Measurements from ENCODE around the gene POLD1.

Gene POLD1

DNA sequence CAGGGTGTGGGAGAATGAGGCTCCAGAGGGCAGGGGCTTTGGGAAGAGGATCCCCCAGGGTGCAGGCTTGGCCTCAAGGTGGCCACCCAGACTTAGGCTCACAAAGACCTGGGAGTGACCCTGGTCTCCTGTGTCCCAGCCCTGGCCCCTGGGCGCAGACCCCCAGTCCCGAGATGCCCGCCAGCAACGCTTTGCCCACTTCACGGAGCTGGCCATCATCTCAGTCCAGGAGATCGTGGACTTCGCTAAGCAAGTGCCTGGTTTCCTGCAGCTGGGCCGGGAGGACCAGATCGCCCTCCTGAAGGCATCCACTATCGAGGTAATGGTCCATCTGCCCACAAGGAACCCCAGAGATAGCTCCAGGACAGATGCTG lies 5.3 kb upstream of the POLD1 start:
- Histone ChIP-seq H3K14ac (ENCODE audit: low read length) (no peak overlapping the region), H2BK5ac (ENCODE audit: low read depth, low read length, poor library complexity) (no peak overlapping the region), H3K27ac (ENCODE audit: low read depth, low read length) (no peak overlapping the region), H2AK5ac (ENCODE audit: low read length) (no peak overlapping the region), H3K9ac (ENCODE audit: low read length) (no peak overlapping the region), H3K79me1 (ENCODE audit: low read length) (peaks cover 5% of the 10 kb centered on the region), H3K4me3 (ENCODE audit: low read depth, low read length) (no peak overlapping the region), H3K79me2 (ENCODE audit: control insufficient read depth, insufficient read depth, low read length, poor library complexity) (peaks cover 3% of the 10 kb centered on the region), H3K27me3 (ENCODE audit: insufficient read depth, low read length) (no peaks in the 10 kb centered on the region), H2AFZ (ENCODE audit: insufficient read depth, low read length, poor library complexity) (no peak overlapping the region), H4K12ac (ENCODE audit: low read depth, low read length) (no peak overlapping the region), H2BK120ac (ENCODE audit: insufficient read depth, low read length, poor library complexity) (no peak overlapping the region), H3K23ac (ENCODE audit: low read length) (no peak overlapping the region), H3K36me3 (ENCODE audit: control insufficient read depth in 1 of 2, insufficient read depth in 2 of 2, low read length in 2 of 2) (peaks cover 55 to 58% of the 10 kb centered on the region in 2 experiments), H4K91ac (ENCODE audit: low read depth, low read length) (no peak overlapping the region), H3K4me1 (ENCODE audit: control insufficient read depth in 1 of 2, insufficient read depth in 2 of 2, low read length in 2 of 2) (peaks cover 0 to 5% of the 10 kb centered on the region in 2 experiments), H2BK12ac (ENCODE audit: low read length) (no peak overlapping the region), H3K9me3 (ENCODE audit: insufficient read depth, low read depth, low read length) (no peaks in the 10 kb centered on the region), H3K18ac (ENCODE audit: low read length) (no peak overlapping the region), H3K4me2 (ENCODE audit: low read length) (no peak overlapping the region), H4K8ac (ENCODE audit: low read depth, low read length) (no peak overlapping the region), H3K4ac (ENCODE audit: low read depth, low read length) (no peak overlapping the region)
- no CpG with 5 or more reads among the region's 10 CpGs for WGBS (ENCODE audit: extremely low coverage, insufficient coverage, insufficient read length)
- no peak for DNase-seq

DNA sequence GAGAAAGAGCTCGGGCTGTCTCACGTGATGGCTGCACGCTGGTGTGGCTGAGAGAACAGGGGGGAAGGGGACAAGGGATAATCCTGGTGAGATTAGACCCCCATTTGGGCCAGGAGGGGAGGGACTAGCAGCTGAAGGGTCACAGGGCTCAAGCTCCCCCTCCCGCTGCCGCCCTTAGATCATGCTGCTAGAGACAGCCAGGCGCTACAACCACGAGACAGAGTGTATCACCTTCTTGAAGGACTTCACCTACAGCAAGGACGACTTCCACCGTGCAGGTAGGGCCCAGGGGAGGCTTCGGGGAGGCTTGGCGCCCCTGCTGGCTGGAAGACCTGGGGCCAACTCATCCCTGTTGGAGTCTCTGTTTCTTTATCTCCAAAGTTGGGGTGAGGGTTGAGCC lies 4.5 kb upstream of the POLD1 start:
- Histone ChIP-seq H2AK5ac (ENCODE audit: low read length) (no peak overlapping the region), H3K23ac (ENCODE audit: low read length) (no peak overlapping the region), H3K14ac (ENCODE audit: low read length) (no peak overlapping the region), H3K9ac (ENCODE audit: low read length) (no peak overlapping the region), H3K4me2 (ENCODE audit: low read length) (no peak overlapping the region), H4K8ac (ENCODE audit: low read depth, low read length) (no peak overlapping the region), H3K4ac (ENCODE audit: low read depth, low read length) (no peak overlapping the region), H3K36me3 (ENCODE audit: control insufficient read depth in 1 of 2, insufficient read depth in 2 of 2, low read length in 2 of 2) (peaks cover 55 to 58% of the 10 kb centered on the region in 2 experiments), H3K27me3 (ENCODE audit: insufficient read depth, low read length) (no peaks in the 10 kb centered on the region), H2AFZ (ENCODE audit: insufficient read depth, low read length, poor library complexity) (no peak overlapping the region), H4K91ac (ENCODE audit: low read depth, low read length) (no peak overlapping the region), H3K18ac (ENCODE audit: low read length) (no peak overlapping the region), H2BK120ac (ENCODE audit: insufficient read depth, low read length, poor library complexity) (no peak overlapping the region), H3K9me3 (ENCODE audit: insufficient read depth, low read depth, low read length) (no peaks in the 10 kb centered on the region), H3K79me1 (ENCODE audit: low read length) (peaks cover 8% of the 10 kb centered on the region), H3K79me2 (ENCODE audit: control insufficient read depth, insufficient read depth, low read length, poor library complexity) (peaks cover 6% of the 10 kb centered on the region), H3K4me3 (ENCODE audit: low read depth, low read length) (no peak overlapping the region), H3K4me1 (ENCODE audit: control insufficient read depth in 1 of 2, insufficient read depth in 2 of 2, low read length in 2 of 2) (peaks cover 0 to 5% of the 10 kb centered on the region in 2 experiments), H4K12ac (ENCODE audit: low read depth, low read length) (no peak overlapping the region), H2BK5ac (ENCODE audit: low read depth, low read length, poor library complexity) (no peak overlapping the region), H2BK12ac (ENCODE audit: low read length) (no peak overlapping the region), H3K27ac (ENCODE audit: low read depth, low read length) (no peak overlapping the region)
- no CpG with 5 or more reads among the region's 11 CpGs for WGBS (ENCODE audit: extremely low coverage, insufficient coverage, insufficient read length)
- no peak for DNase-seq

GRCh38 chr19:50380137-50380536 lies 4.0 kb upstream of the POLD1 start:
- Histone ChIP-seq H3K27ac (ENCODE audit: low read depth, low read length) (no peak overlapping the region), H3K4me2 (ENCODE audit: low read length) (no peak overlapping the region), H3K23ac (ENCODE audit: low read length) (no peak overlapping the region), H4K12ac (ENCODE audit: low read depth, low read length) (no peak overlapping the region), H3K4me3 (ENCODE audit: low read depth, low read length) (no peak overlapping the region), H2AK5ac (ENCODE audit: low read length) (no peak overlapping the region), H2BK12ac (ENCODE audit: low read length) (no peak overlapping the region), H3K9ac (ENCODE audit: low read length) (no peak overlapping the region), H3K27me3 (ENCODE audit: insufficient read depth, low read length) (no peaks in the 10 kb centered on the region), H3K4ac (ENCODE audit: low read depth, low read length) (no peak overlapping the region), H3K36me3 (ENCODE audit: control insufficient read depth in 1 of 2, insufficient read depth in 2 of 2, low read length in 2 of 2) (peaks cover 55 to 58% of the 10 kb centered on the region in 2 experiments), H3K18ac (ENCODE audit: low read length) (no peak overlapping the region), H4K8ac (ENCODE audit: low read depth, low read length) (no peak overlapping the region), H3K14ac (ENCODE audit: low read length) (no peak overlapping the region), H3K79me2 (ENCODE audit: control insufficient read depth, insufficient read depth, low read length, poor library complexity) (peaks cover 11% of the 10 kb centered on the region), H3K79me1 (ENCODE audit: low read length) (peaks cover 8% of the 10 kb centered on the region), H3K9me3 (ENCODE audit: insufficient read depth, low read depth, low read length) (no peaks in the 10 kb centered on the region), H2AFZ (ENCODE audit: insufficient read depth, low read length, poor library complexity) (no peak overlapping the region), H2BK120ac (ENCODE audit: insufficient read depth, low read length, poor library complexity) (no peak overlapping the region), H2BK5ac (ENCODE audit: low read depth, low read length, poor library complexity) (no peak overlapping the region), H4K91ac (ENCODE audit: low read depth, low read length) (no peak overlapping the region), H3K4me1 (ENCODE audit: control insufficient read depth in 1 of 2, insufficient read depth in 2 of 2, low read length in 2 of 2) (peaks cover 2 to 10% of the 10 kb centered on the region in 2 experiments)
- no CpG with 5 or more reads among the region's 11 CpGs for WGBS (ENCODE audit: extremely low coverage, insufficient coverage, insufficient read length)
- no peak for DNase-seq

- no peaks in the 10 kb centered on the region for H3K27me3 ChIP-seq (ENCODE audit: insufficient read depth, low read length)
- no peak for DNase-seq
- H3K4ac ChIP-seq (ENCODE audit: low read depth, low read length): no peak overlapping the region
- H3K36me3 ChIP-seq (ENCODE audit: control insufficient read depth in 1 of 2, insufficient read depth in 2 of 2, low read length in 2 of 2): peaks cover 56 to 58% of the 10 kb centered on the region in 2 experiments
- no peak overlapping the region for H4K12ac ChIP-seq (ENCODE audit: low read depth, low read length)
- H2BK12ac ChIP-seq (ENCODE audit: low read length): no peak overlapping the region
- peaks cover 3 to 12% of the 10 kb centered on the region in 2 experiments for H3K4me1 ChIP-seq (ENCODE audit: control insufficient read depth in 1 of 2, insufficient read depth in 2 of 2, low read length in 2 of 2)
- no peak overlapping the region for H4K91ac ChIP-seq (ENCODE audit: low read depth, low read length)
- H3K27ac ChIP-seq (ENCODE audit: low read depth, low read length): no peak overlapping the region
- no peaks in the 10 kb centered on the region for H3K9me3 ChIP-seq (ENCODE audit: insufficient read depth, low read depth, low read length)
- no peak overlapping the region for H3K23ac ChIP-seq (ENCODE audit: low read length)
- H3K4me3 ChIP-seq (ENCODE audit: low read depth, low read length): no peak overlapping the region
- no peak overlapping the region for H2AFZ ChIP-seq (ENCODE audit: insufficient read depth, low read length, poor library complexity)
- H3K18ac ChIP-seq (ENCODE audit: low read length): no peak overlapping the region
- no CpG with 5 or more reads among the region's 8 CpGs for WGBS (ENCODE audit: extremely low coverage, insufficient coverage, insufficient read length)
- H2BK5ac ChIP-seq (ENCODE audit: low read depth, low read length, poor library complexity): no peak overlapping the region
- no peak overlapping the region for H2AK5ac ChIP-seq (ENCODE audit: low read length)
- no peak overlapping the region for H3K4me2 ChIP-seq (ENCODE audit: low read length)
- H2BK120ac ChIP-seq (ENCODE audit: insufficient read depth, low read length, poor library complexity): no peak overlapping the region
- H3K79me1 ChIP-seq (ENCODE audit: low read length): peaks cover 8% of the 10 kb centered on the region
- H3K14ac ChIP-seq (ENCODE audit: low read length): no peak overlapping the region
- H3K79me2 ChIP-seq (ENCODE audit: control insufficient read depth, insufficient read depth, low read length, poor library complexity): peaks cover 13% of the 10 kb centered on the region
- H3K9ac ChIP-seq (ENCODE audit: low read length): no peak overlapping the region
- H4K8ac ChIP-seq (ENCODE audit: low read depth, low read length): no peak overlapping the region
Measured at GRCh38 chr19:50380751-50381151, 3.4 kb upstream of the POLD1 start.

Measured in trophoblast cell (in vitro differentiated cells and primary cell).